ENCODE data around the gene IL23A. TPM values are rescaled to one million over a fixed set of nuclear protein-coding genes. Genes with fewer than 3 reads are reported as not detected.

Gene IL23A
- total and polyA plus RNA-seq, 2 of the 13 experiments (the other 11 are each of a cell fraction or from before 2014, with no cell fraction given) = 0.33 to 0.35 TPM

DNA sequence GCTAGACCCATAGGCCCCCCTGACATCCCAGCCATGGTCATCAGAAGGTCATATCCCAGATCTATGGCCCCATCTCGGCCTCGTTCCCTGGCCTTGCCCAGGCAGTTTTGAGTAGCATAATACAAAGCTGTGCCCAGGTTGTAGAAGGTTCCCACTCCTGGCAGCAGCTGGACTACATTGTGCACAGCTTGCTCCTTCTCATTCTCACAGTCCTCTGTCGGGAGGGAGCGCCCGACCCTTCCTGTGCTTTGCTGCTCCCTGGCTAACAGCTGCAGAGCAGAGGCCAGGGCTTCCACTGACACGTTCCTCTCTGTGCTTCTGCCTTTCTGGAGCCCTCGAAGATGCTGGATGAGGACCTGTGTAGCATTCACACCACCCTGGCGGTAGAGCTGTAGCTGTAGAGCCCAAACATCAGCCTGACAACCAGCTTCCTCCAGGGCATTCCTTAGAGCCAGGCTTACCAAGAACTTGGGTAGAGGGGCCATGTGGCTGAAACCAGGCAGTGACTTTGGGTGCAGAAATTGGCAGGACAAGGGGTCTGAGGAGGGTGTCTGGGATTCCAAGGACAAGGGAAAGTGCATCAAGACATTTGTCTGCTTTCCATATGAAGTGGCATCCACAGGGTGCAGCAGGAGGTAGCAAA lies 22.9 kb downstream of the IL23A start (continued):
- peak; percentile 53; the same call in 1 of the 2 replicates for TF ChIP-seq SALL1 (CRISPR knock-in tag; IDR thresholded peaks at IDR 0.05)
- TF ChIP-seq KAT7 (CRISPR knock-in tag; IDR thresholded peaks at IDR 0.05; ENCODE audit: borderline replicate concordance) = peak; percentile 2; the same call in 1 of the 2 replicates
- TF ChIP-seq, protein P1, sequence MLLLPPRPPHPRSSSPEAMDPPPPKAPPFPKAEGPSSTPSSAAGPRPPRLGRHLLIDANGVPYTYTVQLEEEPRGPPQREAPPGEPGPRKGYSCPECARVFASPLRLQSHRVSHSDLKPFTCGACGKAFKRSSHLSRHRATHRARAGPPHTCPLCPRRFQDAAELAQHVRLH (CRISPR knock-in tag; IDR thresholded peaks at IDR 0.05; ENCODE audit: borderline replicate concordance, low read depth) = peak; percentile 35; the same call in 1 of the 2 replicates
- TF ChIP-seq SAP130 (CRISPR knock-in tag; IDR thresholded peaks at IDR 0.05; ENCODE audit: low read depth) = peak; percentile 51; the same call in 1 of the 2 replicates
- TF ChIP-seq ZSCAN12 (CRISPR knock-in tag; IDR thresholded peaks at IDR 0.05) = no peak
- TF ChIP-seq ZNF605 (CRISPR knock-in tag; IDR thresholded peaks at IDR 0.05) = peak; percentile 60; the same call in 1 of the 2 replicates
- TF ChIP-seq, protein P2, sequence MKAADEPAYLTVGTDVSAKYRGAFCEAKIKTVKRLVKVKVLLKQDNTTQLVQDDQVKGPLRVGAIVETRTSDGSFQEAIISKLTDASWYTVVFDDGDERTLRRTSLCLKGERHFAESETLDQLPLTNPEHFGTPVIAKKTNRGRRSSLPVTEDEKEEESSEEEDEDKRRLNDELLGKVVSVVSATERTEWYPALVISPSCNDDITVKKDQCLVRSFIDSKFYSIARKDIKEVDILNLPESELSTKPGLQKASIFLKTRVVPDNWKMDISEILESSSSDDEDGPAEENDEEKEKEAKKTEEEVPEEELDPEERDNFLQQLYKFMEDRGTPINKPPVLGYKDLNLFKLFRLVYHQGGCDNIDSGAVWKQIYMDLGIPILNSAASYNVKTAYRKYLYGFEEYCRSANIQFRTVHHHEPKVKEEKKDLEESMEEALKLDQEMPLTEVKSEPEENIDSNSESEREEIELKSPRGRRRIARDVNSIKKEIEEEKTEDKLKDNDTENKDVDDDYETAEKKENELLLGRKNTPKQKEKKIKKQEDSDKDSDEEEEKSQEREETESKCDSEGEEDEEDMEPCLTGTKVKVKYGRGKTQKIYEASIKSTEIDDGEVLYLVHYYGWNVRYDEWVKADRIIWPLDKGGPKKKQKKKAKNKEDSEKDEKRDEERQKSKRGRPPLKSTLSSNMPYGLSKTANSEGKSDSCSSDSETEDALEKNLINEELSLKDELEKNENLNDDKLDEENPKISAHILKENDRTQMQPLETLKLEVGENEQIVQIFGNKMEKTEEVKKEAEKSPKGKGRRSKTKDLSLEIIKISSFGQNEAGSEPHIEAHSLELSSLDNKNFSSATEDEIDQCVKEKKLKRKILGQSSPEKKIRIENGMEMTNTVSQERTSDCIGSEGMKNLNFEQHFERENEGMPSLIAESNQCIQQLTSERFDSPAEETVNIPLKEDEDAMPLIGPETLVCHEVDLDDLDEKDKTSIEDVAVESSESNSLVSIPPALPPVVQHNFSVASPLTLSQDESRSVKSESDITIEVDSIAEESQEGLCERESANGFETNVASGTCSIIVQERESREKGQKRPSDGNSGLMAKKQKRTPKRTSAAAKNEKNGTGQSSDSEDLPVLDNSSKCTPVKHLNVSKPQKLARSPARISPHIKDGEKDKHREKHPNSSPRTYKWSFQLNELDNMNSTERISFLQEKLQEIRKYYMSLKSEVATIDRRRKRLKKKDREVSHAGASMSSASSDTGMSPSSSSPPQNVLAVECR (CRISPR knock-in tag; IDR thresholded peaks at IDR 0.05; ENCODE audit: borderline replicate concordance) = 0 out of 2 replicates have a peak, but pooled peaks have one; percentile 16
- TF ChIP-seq ZNF225 (CRISPR knock-in tag; IDR thresholded peaks at IDR 0.05) = no peak
- TF ChIP-seq, protein P3, sequence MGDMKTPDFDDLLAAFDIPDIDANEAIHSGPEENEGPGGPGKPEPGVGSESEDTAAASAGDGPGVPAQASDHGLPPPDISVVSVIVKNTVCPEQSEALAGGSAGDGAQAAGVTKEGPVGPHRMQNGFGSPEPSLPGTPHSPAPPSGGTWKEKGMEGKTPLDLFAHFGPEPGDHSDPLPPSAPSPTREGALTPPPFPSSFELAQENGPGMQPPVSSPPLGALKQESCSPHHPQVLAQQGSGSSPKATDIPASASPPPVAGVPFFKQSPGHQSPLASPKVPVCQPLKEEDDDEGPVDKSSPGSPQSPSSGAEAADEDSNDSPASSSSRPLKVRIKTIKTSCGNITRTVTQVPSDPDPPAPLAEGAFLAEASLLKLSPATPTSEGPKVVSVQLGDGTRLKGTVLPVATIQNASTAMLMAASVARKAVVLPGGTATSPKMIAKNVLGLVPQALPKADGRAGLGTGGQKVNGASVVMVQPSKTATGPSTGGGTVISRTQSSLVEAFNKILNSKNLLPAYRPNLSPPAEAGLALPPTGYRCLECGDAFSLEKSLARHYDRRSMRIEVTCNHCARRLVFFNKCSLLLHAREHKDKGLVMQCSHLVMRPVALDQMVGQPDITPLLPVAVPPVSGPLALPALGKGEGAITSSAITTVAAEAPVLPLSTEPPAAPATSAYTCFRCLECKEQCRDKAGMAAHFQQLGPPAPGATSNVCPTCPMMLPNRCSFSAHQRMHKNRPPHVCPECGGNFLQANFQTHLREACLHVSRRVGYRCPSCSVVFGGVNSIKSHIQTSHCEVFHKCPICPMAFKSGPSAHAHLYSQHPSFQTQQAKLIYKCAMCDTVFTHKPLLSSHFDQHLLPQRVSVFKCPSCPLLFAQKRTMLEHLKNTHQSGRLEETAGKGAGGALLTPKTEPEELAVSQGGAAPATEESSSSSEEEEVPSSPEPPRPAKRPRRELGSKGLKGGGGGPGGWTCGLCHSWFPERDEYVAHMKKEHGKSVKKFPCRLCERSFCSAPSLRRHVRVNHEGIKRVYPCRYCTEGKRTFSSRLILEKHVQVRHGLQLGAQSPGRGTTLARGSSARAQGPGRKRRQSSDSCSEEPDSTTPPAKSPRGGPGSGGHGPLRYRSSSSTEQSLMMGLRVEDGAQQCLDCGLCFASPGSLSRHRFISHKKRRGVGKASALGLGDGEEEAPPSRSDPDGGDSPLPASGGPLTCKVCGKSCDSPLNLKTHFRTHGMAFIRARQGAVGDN (CRISPR knock-in tag; IDR thresholded peaks at IDR 0.05) = peak; percentile 88
- 0 out of 2 replicates have a peak, but pooled peaks have one; percentile 4 for TF ChIP-seq ZNF83 (CRISPR knock-in tag; IDR thresholded peaks at IDR 0.05; ENCODE audit: borderline replicate concordance)
- TF ChIP-seq STAG1 (CRISPR knock-in tag; IDR thresholded peaks at IDR 0.05) = peak; percentile 36
- TF ChIP-seq, protein P4, sequence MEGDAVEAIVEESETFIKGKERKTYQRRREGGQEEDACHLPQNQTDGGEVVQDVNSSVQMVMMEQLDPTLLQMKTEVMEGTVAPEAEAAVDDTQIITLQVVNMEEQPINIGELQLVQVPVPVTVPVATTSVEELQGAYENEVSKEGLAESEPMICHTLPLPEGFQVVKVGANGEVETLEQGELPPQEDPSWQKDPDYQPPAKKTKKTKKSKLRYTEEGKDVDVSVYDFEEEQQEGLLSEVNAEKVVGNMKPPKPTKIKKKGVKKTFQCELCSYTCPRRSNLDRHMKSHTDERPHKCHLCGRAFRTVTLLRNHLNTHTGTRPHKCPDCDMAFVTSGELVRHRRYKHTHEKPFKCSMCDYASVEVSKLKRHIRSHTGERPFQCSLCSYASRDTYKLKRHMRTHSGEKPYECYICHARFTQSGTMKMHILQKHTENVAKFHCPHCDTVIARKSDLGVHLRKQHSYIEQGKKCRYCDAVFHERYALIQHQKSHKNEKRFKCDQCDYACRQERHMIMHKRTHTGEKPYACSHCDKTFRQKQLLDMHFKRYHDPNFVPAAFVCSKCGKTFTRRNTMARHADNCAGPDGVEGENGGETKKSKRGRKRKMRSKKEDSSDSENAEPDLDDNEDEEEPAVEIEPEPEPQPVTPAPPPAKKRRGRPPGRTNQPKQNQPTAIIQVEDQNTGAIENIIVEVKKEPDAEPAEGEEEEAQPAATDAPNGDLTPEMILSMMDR (CRISPR knock-in tag; IDR thresholded peaks at IDR 0.05) = peak; percentile 53
- no peak for TF ChIP-seq TCF7 (IDR thresholded peaks at IDR 0.05; ENCODE audit: low read depth)
- TF ChIP-seq, protein P5, sequence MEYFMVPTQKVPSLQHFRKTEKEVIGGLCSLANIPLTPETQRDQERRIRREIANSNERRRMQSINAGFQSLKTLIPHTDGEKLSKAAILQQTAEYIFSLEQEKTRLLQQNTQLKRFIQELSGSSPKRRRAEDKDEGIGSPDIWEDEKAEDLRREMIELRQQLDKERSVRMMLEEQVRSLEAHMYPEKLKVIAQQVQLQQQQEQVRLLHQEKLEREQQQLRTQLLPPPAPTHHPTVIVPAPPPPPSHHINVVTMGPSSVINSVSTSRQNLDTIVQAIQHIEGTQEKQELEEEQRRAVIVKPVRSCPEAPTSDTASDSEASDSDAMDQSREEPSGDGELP (IDR thresholded peaks at IDR 0.05; ENCODE audit: borderline replicate concordance, low read depth) = peak; percentile 43; the same call in 1 of the 2 replicates
- TF ChIP-seq MEIS1 (CRISPR knock-in tag; IDR thresholded peaks at IDR 0.05; ENCODE audit: borderline replicate concordance) = peak; percentile 47; the same call in 1 of the 2 replicates
- TF ChIP-seq MIER2 (CRISPR knock-in tag; IDR thresholded peaks at IDR 0.05) = 0 out of 2 replicates have a peak, but pooled peaks have one; percentile 15
- peak; percentile 59 for TF ChIP-seq ZFX (CRISPR knock-in tag; IDR thresholded peaks at IDR 0.05; ENCODE audit: low read depth)
- peak; percentile 60; the same call in 1 of the 2 replicates for TF ChIP-seq KDM5B (CRISPR knock-in tag; IDR thresholded peaks at IDR 0.05; ENCODE audit: borderline replicate concordance)

Data from HepG2 (cell line).